Stimulated activated naive B cell treated with anti-CD40 and anti-IgM and Interleukin-4, amounts not matched to agents 10 μg/mL and 1 μg/mL and 100 μg/mL, for 72 hours (primary cell): ENCODE results near the gene IDH1.
"Not testable (repeated sequence)": the region's sequence is repeated elsewhere in the genome, so short reads cannot be mapped to it uniquely, and the experiment has no call there.

Experiments
- ATAC-seq, 2 donors: fragments of 150-1000 bp; cut with Tn5 transposase; replicated peaks; 2 replicates each; pipeline ENCODE4 v1.10.0; 2021; ENCODE audit warnings: moderate library complexity in 1 of 2
- DNase-seq: peaks from one replicate; pipeline ENCODE4 v3.0.0; 2021
- H3K27ac Mint-ChIP-seq: one replicate; pipeline ENCODE4 v1.8.0; 2022; ENCODE audit warnings: mild to moderate bottlenecking, mixed read lengths
- H3K27me3 Mint-ChIP-seq, 2 donors: one replicate each; pipeline ENCODE4 v1.8.0; 2022; ENCODE audit warnings: mixed read lengths in 2 of 2
- H3K36me3 Mint-ChIP-seq, 2 donors: one replicate each; pipeline ENCODE4 v1.8.0; 2022; ENCODE audit warnings: mixed read lengths in 2 of 2, mild to moderate bottlenecking in 1 of 2
- H3K4me1 Mint-ChIP-seq, 2 donors: one replicate each; pipeline ENCODE4 v1.8.0; 2022; ENCODE audit warnings: mixed read lengths in 2 of 2, mild to moderate bottlenecking in 1 of 2
- H3K4me3 Mint-ChIP-seq, 2 donors: one replicate each; pipeline ENCODE4 v1.8.0; 2022; ENCODE audit warnings: mild to moderate bottlenecking in 2 of 2, mixed read lengths in 2 of 2, moderate library complexity in 1 of 2
- H3K9me3 Mint-ChIP-seq, 2 donors: one replicate each; pipeline ENCODE4 v1.8.0; 2022; ENCODE audit warnings: mixed read lengths in 2 of 2, mild to moderate bottlenecking in 1 of 2

Gene IDH1

DNA sequence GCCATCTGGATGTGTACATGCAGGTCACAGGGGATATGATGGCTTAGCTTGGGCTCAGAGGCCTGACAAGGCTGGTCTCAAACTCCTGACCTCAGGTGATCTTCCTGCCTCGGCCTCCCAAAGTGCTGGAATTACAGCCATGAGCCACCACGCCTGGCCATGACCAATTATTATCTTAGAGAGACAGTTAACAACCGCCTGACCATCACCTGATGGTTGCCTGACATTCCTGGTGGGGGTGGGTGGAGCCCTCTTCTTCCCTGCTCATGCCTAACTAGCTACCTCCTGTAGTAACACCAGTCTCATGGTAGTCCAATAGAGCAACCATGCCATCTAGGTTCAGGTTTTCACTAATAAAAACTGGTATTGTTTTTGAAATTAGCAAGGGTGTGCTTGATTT lies 33.0 kb downstream of the IDH1 start:
- H3K9me3 Mint-ChIP-seq, result peaks cover 12 to 13% of the 10 kb centered on the region in 2 donors
- not testable (repeated sequence) for H3K4me3 Mint-ChIP-seq, DNase-seq, H3K27ac Mint-ChIP-seq, H3K36me3 Mint-ChIP-seq, ATAC-seq, H3K4me1 Mint-ChIP-seq
- H3K27me3 Mint-ChIP-seq, result peaks cover 8 to 13% of the 10 kb centered on the region in 2 donors

DNA sequence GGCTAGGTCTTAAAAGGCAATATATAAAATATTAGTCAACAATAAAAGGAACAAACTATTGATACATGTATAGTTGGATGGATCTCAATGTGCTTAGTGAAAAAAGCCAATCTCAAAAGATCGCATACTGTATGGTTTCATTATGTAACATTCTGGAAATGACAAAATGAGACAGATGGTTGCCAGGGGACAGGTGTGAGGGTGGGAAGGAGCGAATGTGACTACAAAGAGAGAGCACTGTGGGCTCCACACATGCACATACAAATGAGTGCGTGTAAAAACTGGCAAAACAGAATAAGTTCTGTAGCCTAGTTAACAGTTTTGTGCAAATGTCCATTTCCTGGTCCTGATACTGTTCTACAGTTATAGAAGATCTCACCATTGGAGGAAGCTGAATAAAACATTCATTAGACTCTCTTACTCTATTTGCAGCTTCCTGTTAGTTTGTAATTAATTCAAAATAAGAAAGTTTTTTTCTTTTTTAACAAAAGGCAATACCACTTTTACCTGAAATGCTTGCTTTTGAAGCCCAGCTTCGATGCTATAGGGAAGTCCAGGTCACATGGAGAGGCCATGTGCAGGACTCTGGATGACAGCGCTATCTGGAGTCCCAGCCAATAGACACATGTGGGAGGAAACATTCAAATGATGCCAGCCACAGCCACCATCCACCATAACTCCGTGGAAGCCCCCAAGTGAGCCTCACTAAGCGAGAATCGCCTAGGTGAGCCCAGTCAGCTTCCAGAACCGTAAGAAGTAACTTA lies 44.0 kb downstream of the IDH1 start:
- Mint-ChIP-seq H3K27me3 (no peaks in the 10 kb centered on the region), H3K9me3 (no peaks in the 10 kb centered on the region), H3K4me1 (no peaks in the 10 kb centered on the region), H3K36me3 (no peaks in the 10 kb centered on the region), H3K27ac (no peak overlapping the region), H3K4me3 (no peak overlapping the region)
- ATAC-seq (no peak), DNase-seq (no peak)

DNA sequence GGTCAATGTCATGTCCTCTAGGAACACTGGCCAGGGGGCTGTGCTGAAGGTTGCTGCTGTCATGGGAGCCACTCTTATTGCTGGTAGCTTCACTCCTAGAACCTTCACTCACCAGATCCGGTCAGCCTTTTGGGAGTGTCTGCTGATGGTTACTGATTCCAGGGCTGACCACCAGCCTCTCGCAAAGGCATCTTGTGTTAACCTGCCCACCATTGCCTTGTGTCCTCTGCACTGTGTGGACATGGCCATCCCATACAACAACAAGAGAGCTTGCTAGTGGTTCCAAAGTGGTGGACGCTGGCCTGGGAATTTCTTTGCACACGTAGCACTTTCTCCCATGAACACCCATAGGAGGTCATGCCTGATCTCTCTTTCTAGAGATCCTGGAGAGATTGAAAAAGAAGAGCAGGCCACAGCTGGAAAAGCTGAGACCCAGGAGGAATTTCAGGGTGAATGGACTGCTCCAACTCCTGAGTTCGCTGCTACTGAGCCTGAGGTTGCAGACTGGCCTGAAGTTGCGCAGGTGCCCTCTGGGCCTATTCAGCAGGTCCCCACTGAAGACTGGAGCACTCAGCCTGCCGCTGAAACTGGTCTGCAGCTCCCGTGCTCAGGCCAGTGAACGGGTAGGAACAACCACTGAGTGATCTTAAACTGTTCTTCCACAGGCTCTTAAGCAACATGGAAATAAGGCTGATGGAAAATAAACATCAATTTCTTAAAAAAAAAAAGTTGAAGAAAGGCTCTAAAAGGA lies 46.4 kb downstream of the IDH1 start:
- ATAC-seq, result no peak
- H3K36me3 Mint-ChIP-seq, result no peaks in the 10 kb centered on the region
- no peak overlapping the region for H3K4me3 Mint-ChIP-seq
- H3K4me1 Mint-ChIP-seq, result no peaks in the 10 kb centered on the region
- no peak overlapping the region for H3K27ac Mint-ChIP-seq
- DNase-seq, result no peak
- no peaks in the 10 kb centered on the region for H3K9me3 Mint-ChIP-seq
- H3K27me3 Mint-ChIP-seq, result no peaks in the 10 kb centered on the region

GRCh38 chr2:208207769-208208168 lies 47.1 kb downstream of the IDH1 start:
- H3K4me1 Mint-ChIP-seq, result no peaks in the 10 kb centered on the region
- H3K9me3 Mint-ChIP-seq, result no peaks in the 10 kb centered on the region
- no peak overlapping the region for H3K27ac Mint-ChIP-seq
- no peak for DNase-seq
- no peak overlapping the region for H3K4me3 Mint-ChIP-seq
- H3K27me3 Mint-ChIP-seq, result no peaks in the 10 kb centered on the region
- H3K36me3 Mint-ChIP-seq, result no peaks in the 10 kb centered on the region
- no peak for ATAC-seq

DNA sequence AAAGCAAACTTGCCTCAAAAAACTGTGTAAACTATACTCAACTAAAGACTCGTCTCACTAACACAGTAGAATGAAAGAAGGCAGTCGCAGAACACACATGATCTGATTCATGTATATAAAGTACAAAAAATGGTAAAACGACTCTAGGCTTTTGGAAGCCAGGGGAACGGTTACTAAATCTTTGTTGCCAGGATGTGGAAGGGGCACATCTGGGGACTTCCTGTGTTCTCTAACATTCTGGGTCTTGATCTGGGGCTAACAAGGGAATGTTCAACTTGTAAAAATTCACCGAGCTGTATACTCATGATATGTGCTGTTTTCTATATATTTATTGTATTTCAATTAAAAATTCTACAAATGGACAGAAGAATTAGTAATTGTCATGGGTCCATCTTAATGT lies 50.7 kb downstream of the IDH1 start:
- no peaks in the 10 kb centered on the region for H3K27me3 Mint-ChIP-seq
- ATAC-seq (no peak), DNase-seq (no peak)
- H3K4me3 Mint-ChIP-seq, result no peak overlapping the region
- H3K36me3 Mint-ChIP-seq, result no peaks in the 10 kb centered on the region
- no peak overlapping the region for H3K27ac Mint-ChIP-seq
- H3K4me1 Mint-ChIP-seq, result no peaks in the 10 kb centered on the region
- no peaks in the 10 kb centered on the region for H3K9me3 Mint-ChIP-seq

- peaks cover 0 to under 1% of the 10 kb centered on the region in 2 donors for H3K27me3 Mint-ChIP-seq
- H3K36me3 Mint-ChIP-seq, result no peaks in the 10 kb centered on the region
- H3K4me3 Mint-ChIP-seq, result no peak overlapping the region
- H3K4me1 Mint-ChIP-seq, result peaks cover 0 to 2% of the 10 kb centered on the region in 2 donors
- no peak for ATAC-seq
- H3K27ac Mint-ChIP-seq, result no peak overlapping the region
- no peaks in the 10 kb centered on the region for H3K9me3 Mint-ChIP-seq
- no peak for DNase-seq
Observed at GRCh38 chr2:208195531-208195930, 59.3 kb downstream of the IDH1 start.

DNA sequence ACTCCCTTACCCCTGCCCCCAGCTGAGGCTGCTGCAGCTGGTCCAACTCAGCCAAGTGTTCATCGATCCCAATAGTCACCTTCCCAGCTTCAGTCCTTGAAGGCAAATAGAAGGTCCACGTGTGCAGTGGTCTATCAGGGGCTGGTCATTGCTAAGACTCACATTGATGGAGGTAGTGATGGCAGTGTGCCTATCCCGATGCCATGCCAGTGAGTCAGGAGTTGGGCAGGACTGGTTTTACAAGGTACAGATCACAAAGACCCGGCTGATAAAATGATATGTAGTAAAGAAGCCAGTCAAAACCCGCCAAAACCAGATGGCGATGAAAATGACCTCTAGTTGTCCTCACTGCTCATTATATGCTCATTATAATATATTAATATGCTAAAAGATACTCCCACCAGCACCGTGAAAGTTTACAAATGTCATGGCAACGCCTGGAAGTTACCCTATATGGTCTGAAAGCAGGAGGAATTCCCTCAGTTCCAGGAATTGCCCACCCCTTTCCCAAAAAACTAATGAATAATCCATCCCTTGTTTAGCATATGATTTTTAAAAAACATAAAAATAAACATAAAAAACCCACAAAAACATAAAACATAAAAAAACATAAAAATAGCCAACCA lies 62.1 kb downstream of the IDH1 start:
- H3K9me3 Mint-ChIP-seq, result no peaks in the 10 kb centered on the region
- H3K4me1 Mint-ChIP-seq, result peaks cover 0 to 2% of the 10 kb centered on the region in 2 donors
- no peak overlapping the region for H3K4me3 Mint-ChIP-seq
- peaks cover 0 to 4% of the 10 kb centered on the region in 2 donors for H3K27me3 Mint-ChIP-seq
- H3K36me3 Mint-ChIP-seq, result no peaks in the 10 kb centered on the region
- no peak for DNase-seq
- no peak for ATAC-seq
- H3K27ac Mint-ChIP-seq, result no peak overlapping the region

GRCh38 chr2:208189810-208190503 lies 64.9 kb downstream of the IDH1 start, which contains the start of gene C2orf80:
TSS of gene C2orf80 (minus strand) at chr2:208190030. CDS start at chr2:208186986, 3,044 bp downstream.
- H3K27me3 Mint-ChIP-seq, result peaks cover 0 to 4% of the 10 kb centered on the region in 2 donors
- no peak within 1 kb of the TSS for H3K27ac Mint-ChIP-seq
- peaks cover 0 to 2% of the 10 kb centered on the region in 2 donors for H3K4me1 Mint-ChIP-seq
- H3K9me3 Mint-ChIP-seq, result no peaks in the 10 kb centered on the region
- ATAC-seq (no peak), DNase-seq (no peak)
- H3K4me3 Mint-ChIP-seq, result no peak within 1 kb of the TSS
- H3K36me3 Mint-ChIP-seq, result no peaks in the 10 kb centered on the region

- Mint-ChIP-seq H3K9me3 (no peaks in the 10 kb centered on the region), H3K27ac (no peak overlapping the region), H3K4me1 (peaks cover 2% of the 10 kb centered on the region in 2 donors), H3K27me3 (peaks cover 6 to 9% of the 10 kb centered on the region in 2 donors), H3K36me3 (no peaks in the 10 kb centered on the region), H3K4me3 (no peak overlapping the region)
- DNase-seq (no peak), ATAC-seq (no peak)
Observed at GRCh38 chr2:208189069-208189809, 65.6 kb downstream of the IDH1 start.

GRCh38 chr2:208186893-208187292 lies 68.0 kb downstream of the IDH1 start:
- H3K9me3 Mint-ChIP-seq, result no peaks in the 10 kb centered on the region
- DNase-seq (no peak), ATAC-seq (no peak)
- no peak overlapping the region for H3K4me3 Mint-ChIP-seq
- H3K36me3 Mint-ChIP-seq, result no peaks in the 10 kb centered on the region
- no peak overlapping the region for H3K27ac Mint-ChIP-seq
- peaks cover 11 to 21% of the 10 kb centered on the region in 2 donors for H3K27me3 Mint-ChIP-seq
- peaks cover 3 to 13% of the 10 kb centered on the region in 2 donors for H3K4me1 Mint-ChIP-seq

DNA sequence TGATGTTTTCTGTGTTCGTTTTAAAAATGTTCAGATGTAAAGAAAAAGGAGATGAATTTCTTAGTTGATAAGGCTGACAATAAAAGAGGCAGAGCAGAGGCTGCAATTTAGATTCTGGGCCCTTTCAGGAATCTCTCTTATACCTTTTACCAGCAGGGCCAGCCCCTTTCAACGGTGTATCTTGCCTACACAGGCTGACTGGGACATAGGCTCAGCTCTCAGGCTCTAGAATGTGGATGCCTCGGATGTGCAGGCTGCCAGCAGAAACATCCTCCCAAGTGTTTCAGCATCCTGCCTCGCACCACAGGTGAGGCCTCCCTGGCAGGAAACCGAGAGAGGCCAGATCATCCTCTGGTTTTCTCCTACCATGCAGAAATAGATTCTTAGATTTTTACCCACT lies 68.4 kb downstream of the IDH1 start:
- Mint-ChIP-seq H3K4me3 (no peak overlapping the region), H3K4me1 (peaks cover 3 to 13% of the 10 kb centered on the region in 2 donors), H3K36me3 (no peaks in the 10 kb centered on the region), H3K27me3 (peaks cover 11 to 21% of the 10 kb centered on the region in 2 donors), H3K27ac (no peak overlapping the region), H3K9me3 (no peaks in the 10 kb centered on the region)
- ATAC-seq (no peak), DNase-seq (no peak)
